Nephron progenitor cell (in vitro differentiated cells): ENCODE measurements around the gene PSMA6.

Experiments
- DNase-seq: peaks from one replicate; pipeline ENCODE4 v3.0.0; 2021
- H3K27ac Mint-ChIP-seq: 2 replicates; pipeline ENCODE4 v1.8.0; 2021; ENCODE audit warnings: mild to moderate bottlenecking, moderate library complexity, mixed read lengths
- H3K27me3 Mint-ChIP-seq: 2 replicates; pipeline ENCODE4 v1.8.0; 2021; ENCODE audit warnings: mild to moderate bottlenecking, low read depth, mixed read lengths; ENCODE audit not compliant: poor library complexity
- H3K36me3 Mint-ChIP-seq: 2 replicates; pipeline ENCODE4 v1.8.0; 2021; ENCODE audit warnings: low read depth, mixed read lengths
- H3K4me1 Mint-ChIP-seq: 2 replicates; pipeline ENCODE4 v1.8.0; 2021; ENCODE audit warnings: mixed read lengths
- H3K4me3 Mint-ChIP-seq: 2 replicates; pipeline ENCODE4 v1.8.0; 2021; ENCODE audit warnings: mild to moderate bottlenecking, moderate library complexity, mixed read lengths
- H3K9me3 Mint-ChIP-seq: 2 replicates; pipeline ENCODE4 v1.8.0; 2021; ENCODE audit warnings: mild to moderate bottlenecking, moderate library complexity, mixed read lengths
- TF ChIP-seq, protein P1 (sequence below): fragments of 200-600 bp; sonication (generic); IDR thresholded peaks from 2 replicates; pipeline ENCODE4 v1.5.0; 2021; ENCODE audit warnings: antibody characterized with exemption

Gene PSMA6

DNA sequence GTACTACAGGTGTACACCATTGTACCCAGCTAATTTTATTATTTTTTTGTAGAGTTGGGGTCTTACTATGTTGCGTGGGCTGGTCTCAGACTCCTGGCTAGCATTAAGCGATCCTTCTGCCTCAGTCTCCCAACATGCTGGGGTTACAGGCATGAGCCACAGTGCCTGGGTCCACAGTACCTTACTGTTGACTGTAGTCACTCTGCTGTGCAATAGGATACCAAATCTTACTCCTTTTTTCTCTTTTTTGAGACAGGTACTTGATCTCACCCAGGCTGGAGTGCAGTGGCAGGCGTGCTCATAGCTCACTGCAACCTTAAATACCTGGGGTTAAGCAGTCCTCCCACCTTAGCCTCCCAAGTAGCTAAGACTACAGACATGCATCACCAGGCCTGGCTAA lies 25.6 kb downstream of the PSMA6 start:
- Mint-ChIP-seq H3K4me1 (no peaks in the 10 kb centered on the region), H3K9me3 (no peaks in the 10 kb centered on the region), H3K27ac (peak overlapping the region; percentile 64), H3K4me3 (no peak overlapping the region), H3K27me3 (no peaks in the 10 kb centered on the region), H3K36me3 (peaks cover 49% of the 10 kb centered on the region)
- DNase-seq, result no peak
- TF ChIP-seq, protein P1, sequence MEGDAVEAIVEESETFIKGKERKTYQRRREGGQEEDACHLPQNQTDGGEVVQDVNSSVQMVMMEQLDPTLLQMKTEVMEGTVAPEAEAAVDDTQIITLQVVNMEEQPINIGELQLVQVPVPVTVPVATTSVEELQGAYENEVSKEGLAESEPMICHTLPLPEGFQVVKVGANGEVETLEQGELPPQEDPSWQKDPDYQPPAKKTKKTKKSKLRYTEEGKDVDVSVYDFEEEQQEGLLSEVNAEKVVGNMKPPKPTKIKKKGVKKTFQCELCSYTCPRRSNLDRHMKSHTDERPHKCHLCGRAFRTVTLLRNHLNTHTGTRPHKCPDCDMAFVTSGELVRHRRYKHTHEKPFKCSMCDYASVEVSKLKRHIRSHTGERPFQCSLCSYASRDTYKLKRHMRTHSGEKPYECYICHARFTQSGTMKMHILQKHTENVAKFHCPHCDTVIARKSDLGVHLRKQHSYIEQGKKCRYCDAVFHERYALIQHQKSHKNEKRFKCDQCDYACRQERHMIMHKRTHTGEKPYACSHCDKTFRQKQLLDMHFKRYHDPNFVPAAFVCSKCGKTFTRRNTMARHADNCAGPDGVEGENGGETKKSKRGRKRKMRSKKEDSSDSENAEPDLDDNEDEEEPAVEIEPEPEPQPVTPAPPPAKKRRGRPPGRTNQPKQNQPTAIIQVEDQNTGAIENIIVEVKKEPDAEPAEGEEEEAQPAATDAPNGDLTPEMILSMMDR, result no peak

DNA sequence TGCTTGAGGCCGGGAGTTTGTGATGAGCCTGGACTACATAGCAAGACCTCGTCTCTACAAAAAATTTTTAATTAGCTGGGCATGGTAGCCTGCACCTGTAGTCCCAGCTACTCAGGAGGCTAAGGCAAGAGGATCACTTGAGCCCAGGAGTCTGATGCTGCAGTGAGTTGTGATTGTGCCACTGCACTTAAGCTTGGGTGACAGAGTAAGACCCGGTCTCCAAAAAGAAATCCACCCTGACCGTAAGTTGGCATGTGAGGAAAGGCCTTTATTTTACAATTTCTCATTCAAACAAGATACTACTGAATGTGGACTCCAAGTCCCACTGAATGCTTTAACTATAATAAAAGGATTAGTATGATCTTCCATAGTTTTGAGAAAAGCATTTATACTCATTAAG lies 27.3 kb downstream of the PSMA6 start:
- Mint-ChIP-seq H3K27ac (no peak overlapping the region), H3K4me3 (no peak overlapping the region), H3K36me3 (peaks cover 35% of the 10 kb centered on the region), H3K27me3 (no peaks in the 10 kb centered on the region), H3K9me3 (no peaks in the 10 kb centered on the region), H3K4me1 (no peaks in the 10 kb centered on the region)
- TF ChIP-seq, protein P1, result no peak
- DNase-seq, result no peak

DNA sequence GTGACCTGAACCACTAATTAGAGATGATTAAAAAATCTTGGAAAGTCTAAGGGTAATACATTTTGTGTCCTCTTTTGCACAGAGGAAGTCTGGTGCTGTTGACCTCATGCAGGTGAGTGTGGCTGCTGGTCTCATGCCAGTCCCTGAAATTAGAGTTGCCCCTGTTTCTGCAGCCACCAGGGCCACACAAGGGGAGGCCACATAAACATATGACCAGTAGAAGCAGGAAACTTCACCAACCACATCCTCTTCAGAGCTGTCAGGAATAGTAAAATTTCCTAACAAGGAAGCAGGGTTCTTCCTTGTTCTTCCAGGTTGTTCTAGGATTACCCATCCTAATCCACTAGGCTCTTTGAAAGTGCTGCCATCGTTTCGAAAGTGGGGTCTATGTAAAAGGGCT lies 28.3 kb downstream of the PSMA6 start:
- H3K4me1 Mint-ChIP-seq, result no peaks in the 10 kb centered on the region
- no peak overlapping the region for H3K4me3 Mint-ChIP-seq
- peaks cover 26% of the 10 kb centered on the region for H3K36me3 Mint-ChIP-seq
- TF ChIP-seq, protein P1, result no peak
- H3K9me3 Mint-ChIP-seq, result no peaks in the 10 kb centered on the region
- no peak for DNase-seq
- H3K27ac Mint-ChIP-seq, result peak overlapping the region; percentile 68
- H3K27me3 Mint-ChIP-seq, result no peaks in the 10 kb centered on the region

DNA sequence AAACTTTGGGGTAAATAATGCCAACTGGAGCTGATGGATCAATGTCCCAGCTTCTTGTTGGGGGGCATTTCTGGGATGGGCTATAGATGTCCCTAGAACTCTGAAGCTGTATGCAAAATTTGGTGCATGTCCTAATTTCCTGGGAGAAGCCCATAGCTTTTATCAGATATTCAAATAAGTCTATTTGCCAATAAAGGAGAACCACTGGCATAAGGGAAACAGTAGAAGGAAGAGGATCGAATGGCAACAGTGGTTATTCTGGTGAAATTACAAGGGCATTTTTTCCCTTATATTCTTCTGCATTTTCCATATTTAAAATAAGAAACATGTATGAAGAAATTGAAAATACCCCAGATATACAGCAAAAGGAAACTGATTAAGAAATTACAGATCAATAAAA lies 34.2 kb downstream of the PSMA6 start:
- DNase-seq, result no peak
- no peaks in the 10 kb centered on the region for H3K36me3 Mint-ChIP-seq
- no peaks in the 10 kb centered on the region for H3K27me3 Mint-ChIP-seq
- H3K9me3 Mint-ChIP-seq, result no peaks in the 10 kb centered on the region
- no peak overlapping the region for H3K27ac Mint-ChIP-seq
- H3K4me3 Mint-ChIP-seq, result no peak overlapping the region
- H3K4me1 Mint-ChIP-seq, result no peaks in the 10 kb centered on the region
- TF ChIP-seq, protein P1, result no peak

DNA sequence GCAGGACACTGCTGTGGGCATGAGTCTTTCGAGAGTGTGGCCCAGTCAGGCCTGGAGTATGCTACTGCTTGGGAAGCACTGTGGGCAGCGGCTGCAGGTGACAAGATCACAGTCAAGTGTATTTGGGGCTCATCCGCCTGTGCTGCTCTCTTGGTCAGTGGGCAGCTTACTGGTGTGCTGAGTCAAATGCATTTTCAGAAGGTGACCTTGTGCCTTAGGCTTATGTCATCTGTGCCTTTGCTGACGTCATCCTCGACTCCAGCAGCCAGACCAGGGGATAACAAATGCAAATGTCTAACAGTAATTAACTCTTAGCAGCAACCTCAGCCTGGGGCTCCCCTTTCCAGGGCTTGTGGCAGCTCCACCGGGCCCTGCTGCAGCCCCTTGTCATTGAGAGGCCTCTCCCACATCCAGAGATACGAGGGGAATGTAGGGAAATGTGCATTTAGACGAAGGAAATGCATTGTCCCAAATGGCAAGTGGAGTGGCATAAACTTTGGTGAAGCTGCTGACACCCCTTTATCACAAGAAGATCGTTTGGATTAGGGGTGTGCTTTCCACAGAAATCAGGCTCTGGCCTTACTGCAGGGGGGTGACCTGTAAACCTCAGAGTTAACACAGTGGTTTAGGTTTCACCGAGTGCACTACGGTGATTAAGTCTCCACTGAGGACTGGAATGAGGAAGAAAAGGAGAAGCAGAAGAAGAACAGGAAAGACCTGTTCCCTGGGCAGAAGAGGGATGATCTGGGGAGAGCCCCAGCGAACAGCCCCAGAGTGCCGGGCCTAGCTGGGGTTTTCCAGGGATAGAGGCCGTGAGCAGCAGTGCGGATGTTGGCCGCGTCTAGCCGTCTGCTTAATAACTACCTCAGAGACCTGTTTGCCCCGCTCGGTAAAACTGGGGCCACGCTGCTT lies 39.7 kb downstream of the PSMA6 start:
- Mint-ChIP-seq H3K4me3 (no peak overlapping the region), H3K36me3 (no peaks in the 10 kb centered on the region), H3K4me1 (peaks cover 43% of the 10 kb centered on the region), H3K27ac (peak overlapping the region; percentile 67), H3K9me3 (no peaks in the 10 kb centered on the region), H3K27me3 (peaks cover 4% of the 10 kb centered on the region)
- TF ChIP-seq, protein P1, result no peak
- DNase-seq, result no peak
